NCI-H146 treated with DMSO at 0.1 percent for 48 hours (cell line): ENCODE measurements around the gene CD27.
"Not testable (repeated sequence)": the region's sequence is repeated elsewhere in the genome, so short reads cannot be mapped to it uniquely, and the experiment has no call there.

Experiments used
- DNase-seq: peaks from one replicate; lab custom pipeline; 2025; ENCODE audit not compliant: unreplicated experiment; lab: John Stamatoyannopoulos, UW

The CD27 gene

GRCh38 chr12:6444704-6445688, at the start of gene CD27:
TSS of gene CD27 (plus strand) at chr12:6444955. CDS start at chr12:6445096, 141 bp downstream.
- no peak for DNase-seq

- no peak for DNase-seq
Observed at GRCh38 chr12:6396031-6396430, 48.7 kb upstream of the CD27 start.

- no peak for DNase-seq
Observed at GRCh38 chr12:6399884-6400644, 44.7 kb upstream of the CD27 start.

DNA sequence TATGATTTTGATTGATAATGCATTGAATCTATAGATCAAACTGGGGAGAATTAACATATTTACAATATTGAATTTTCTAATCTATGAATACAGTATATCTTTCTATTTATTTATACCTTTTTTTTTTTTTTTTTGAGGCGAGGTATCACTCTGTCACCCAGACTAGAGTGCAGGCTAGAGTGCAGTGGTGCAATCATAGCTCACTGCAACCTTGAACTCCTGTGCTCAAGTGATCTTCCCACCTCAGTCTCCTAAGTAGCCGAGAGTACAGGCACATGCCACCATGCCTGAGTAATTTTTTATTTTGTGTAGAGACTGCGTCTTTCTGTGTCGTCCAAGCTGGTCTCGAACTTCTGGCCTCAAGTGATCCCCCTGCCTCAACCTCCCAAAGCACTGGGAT, 40.4 kb upstream of the CD27 start:
- no peak for DNase-seq

DNA sequence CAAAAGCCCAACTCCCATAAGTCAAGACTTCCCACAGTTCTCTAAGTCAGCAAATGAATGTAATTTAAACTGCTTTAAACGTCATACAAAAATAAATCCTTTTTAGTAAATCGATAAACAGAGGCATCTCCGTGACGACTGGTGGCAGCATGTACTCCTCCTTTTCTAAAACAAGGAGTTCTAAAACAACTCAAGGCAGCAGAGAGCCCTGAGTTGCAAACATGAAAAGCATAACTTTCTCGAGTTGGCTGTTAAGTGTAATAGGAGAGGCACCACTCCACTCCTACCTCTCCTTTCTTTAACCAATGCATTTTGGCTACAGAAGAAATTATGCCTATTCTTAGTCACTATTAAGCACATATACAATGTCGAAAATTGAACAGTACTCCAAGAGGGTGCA, 38.8 kb upstream of the CD27 start:
- DNase-seq: no peak

DNA sequence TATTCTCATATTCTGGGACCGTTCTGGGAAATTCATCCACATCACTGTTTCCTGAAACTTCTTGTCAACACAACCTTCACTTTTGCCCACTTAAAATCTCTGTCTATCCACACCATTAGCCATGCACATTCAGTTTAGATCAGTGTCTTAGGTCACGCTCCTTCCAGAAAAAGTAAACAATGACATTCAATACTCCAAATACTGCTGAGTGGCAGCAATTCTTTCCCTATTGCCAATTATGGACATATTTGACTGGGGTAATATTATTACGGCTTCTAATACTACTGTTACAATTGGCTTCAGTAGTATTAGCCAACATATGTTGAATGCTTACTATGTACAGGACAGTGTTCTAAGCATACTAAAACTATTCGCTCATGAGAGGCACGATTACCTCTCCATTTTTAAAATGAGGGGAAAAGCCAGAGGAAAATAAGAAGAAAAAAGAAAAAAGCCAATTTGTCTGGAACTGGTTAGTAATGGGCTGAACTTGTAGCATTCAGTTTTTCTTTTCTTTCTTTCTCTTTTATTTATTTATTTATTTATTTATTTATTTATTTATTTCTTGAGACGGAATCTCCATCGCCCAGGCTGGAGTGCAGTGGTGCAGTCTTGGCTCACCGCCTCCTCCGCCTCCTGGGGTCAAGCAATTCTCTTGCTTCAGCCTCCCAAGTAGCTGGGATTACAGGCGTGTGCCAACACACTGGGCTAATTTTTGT, 37.4 kb upstream of the CD27 start:
- peak; percentile 22 for DNase-seq

DNA sequence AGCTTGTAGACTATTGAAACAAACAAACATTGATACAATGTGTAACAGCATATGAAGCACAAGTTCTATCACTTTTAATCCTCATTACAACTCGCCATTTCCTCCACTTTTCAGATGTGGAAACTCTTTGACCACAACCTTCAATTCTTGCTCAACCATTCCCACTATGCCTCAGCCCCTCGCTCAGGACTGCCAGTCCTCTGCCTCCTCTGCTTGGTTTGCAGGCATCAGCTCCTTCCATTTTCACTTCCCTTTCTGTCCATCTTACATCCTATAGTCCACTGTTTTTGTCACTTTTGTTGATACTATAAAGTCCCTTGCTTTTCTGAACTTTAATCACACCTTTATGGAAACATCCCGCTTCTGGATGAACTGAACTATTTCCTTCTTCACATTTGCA, 28.2 kb upstream of the CD27 start:
- no peak for DNase-seq

- DNase-seq: no peak
Observed at GRCh38 chr12:6418796-6419195, 26.0 kb upstream of the CD27 start.

DNA sequence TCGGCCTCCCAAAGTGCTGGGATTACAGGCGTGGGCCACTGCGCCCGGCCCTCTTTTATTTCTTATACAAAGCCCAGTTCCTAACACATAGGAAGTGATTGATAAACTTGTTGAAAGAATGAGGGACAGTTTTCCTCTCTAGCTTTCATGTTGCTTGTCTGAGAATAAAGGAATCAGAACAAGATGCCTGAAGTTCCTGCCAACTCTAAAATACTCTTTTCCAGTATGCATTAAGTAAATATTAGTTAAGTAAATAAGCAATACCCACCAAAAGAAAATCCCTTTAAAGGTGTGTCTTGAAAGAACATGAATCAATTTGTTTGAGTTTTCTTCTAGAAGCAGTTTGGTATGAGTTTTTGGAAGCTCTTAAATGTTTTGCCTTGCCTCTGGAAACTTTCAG, 24.4 kb upstream of the CD27 start:
- DNase-seq: no peak

GRCh38 chr12:6423267-6424007, 21.3 kb upstream of the CD27 start:
- peak; percentile 92 for DNase-seq

- no peak for DNase-seq
Observed at GRCh38 chr12:6424008-6424347, 20.8 kb upstream of the CD27 start.

GRCh38 chr12:6424866-6425265, 19.9 kb upstream of the CD27 start:
- no peak for DNase-seq

- DNase-seq: no peak
Observed at GRCh38 chr12:6425590-6426531, 18.9 kb upstream of the CD27 start.

DNA sequence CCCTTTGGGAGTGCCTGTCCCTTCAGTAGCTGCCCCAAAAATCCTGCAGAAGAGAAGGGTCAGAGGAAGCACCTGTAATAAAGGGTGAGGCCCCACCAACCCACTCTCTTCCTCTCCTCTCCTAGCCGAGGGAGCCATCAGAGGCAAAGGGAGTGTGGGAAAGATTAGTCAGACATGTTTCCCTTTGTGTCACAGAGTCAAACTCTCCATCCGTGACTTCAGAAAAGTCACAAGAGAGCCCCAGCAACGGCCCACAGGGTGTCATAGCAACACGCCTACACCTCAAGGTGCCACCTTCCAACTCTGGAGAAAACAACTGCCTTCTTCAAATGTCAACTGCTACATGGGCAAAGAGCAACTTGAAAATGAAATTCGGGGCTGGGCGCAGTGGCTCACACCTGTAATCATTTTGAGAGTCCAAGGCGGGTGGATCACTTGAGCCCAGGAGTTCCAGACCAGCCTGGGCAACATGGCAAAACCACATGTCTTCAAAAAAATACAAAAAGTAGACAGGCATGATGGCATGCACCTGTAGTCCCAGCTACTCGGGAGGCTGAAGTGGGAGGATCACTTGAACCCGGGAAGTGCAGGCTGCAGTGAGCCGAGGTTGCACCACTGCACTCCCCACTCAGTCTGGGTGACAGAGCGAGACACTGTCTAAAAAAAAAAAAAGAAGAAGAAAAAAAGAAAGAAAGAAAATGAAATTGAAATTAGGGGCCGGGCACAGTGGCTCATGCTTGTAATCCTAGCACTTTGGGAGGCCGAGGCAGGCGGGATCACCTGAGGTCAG, 17.7 kb upstream of the CD27 start:
- DNase-seq: no peak

DNA sequence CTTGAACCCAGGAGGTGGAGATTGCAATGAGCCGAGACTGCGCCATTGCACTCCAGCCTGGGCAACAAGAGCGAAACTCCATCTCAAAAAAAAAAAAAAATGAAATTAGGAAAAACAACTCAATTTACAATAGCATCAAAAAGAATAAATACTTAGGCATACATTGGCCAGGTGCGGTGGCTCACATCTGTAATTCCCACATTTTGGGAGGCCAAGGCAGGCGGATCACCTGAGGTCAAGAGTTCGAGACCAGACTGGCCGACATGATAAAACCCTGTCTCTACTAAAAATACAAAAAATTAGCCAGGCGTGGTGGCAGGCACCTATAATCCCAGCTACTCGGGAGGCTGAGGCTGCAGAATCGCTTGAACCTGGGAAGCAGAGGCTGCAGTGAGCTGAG, 17.0 kb upstream of the CD27 start:
- DNase-seq: not testable (repeated sequence)

DNA sequence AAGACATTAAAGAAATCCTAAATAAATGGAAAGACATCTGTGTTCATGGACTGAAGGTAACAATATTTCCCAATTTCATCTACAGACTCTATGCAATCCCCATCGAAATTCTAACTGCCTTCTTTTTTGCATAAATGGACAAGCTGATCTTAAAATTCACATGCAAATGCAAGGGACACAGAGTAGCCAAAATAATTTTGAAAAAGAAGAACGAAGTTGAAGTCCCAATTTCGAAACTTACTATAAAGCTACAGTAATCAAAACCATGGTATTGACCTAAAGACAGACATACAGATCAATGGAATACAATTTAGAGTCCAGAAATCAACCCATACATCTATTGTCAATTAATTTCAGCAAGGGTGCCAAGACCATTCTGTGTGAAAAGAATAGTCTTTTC, 16.4 kb upstream of the CD27 start:
- no peak for DNase-seq

GRCh38 chr12:6430124-6430989, 14.4 kb upstream of the CD27 start:
- peak; percentile 42 for DNase-seq

DNA sequence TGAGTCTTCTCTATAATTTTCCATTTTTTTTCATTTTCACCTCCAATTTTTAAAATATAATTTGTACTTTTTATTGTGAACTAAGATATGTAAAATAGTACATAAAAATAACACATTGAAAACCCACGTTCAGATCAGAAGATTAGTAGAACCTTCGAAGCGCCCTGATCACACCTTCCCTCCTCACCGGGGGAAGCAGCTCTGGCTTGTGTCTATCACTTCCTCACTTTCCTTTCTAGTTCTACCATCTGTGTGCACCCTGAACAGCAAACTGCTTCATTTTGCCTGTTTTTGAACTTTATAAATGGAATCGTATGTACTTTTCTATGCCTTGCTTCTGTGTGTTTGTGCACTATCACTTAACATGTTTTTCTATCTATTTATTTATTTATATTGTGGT, 11.8 kb upstream of the CD27 start:
- DNase-seq: no peak
